ENCODE data around the gene KRTAP19-6.

DNA sequence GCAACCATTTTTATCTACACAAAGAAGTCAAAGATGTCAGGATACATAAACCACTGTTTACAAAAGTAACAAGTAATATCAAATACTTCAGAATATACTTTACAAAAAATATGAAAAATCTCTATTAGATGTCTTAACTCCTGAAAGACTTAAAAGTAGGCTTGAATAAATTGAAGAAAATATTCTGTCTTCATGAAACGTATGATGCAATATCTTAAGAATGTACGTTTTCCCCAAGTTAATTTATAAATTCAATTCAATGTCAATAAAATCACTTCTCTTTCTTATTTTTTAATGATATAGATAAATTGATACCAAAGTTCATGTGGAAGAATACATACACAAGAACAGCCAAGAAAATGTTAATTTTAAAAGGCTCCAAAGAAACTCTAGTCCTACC is 13.4 kb upstream of the KRTAP19-6 start:
- TF ChIP-seq TAF1 (IDR thresholded peaks at IDR 0.05; ENCODE audit: borderline replicate concordance, low read depth, low read length) (no peak), POLR2A (IDR thresholded peaks at IDR 0.05; ENCODE audit: low read depth, low read length) (no peak)

Measured in GM12892 (cell line).